Fibroblast of the conjunctiva (primary cell): ENCODE measurements around the gene RNF112.

Experiments used
- DNase-seq: peaks from one replicate; pipeline ENCODE4 v3.0.0-alpha.2; 2010; ENCODE audit warnings: low read depth

RNF112 gene

GRCh38 chr17:19374136-19374535, 36.9 kb upstream of the RNF112 start:
- DNase-seq: no peak

GRCh38 chr17:19375732-19376131, 35.3 kb upstream of the RNF112 start:
- DNase-seq: no peak

- DNase-seq: no peak
These were observed 34.2 kb upstream of the RNF112 start for GRCh38 chr17:19376811-19377210.

- DNase-seq: peak; percentile 99
These were observed 33.2 kb upstream of the RNF112 start for GRCh38 chr17:19377602-19378415.

GRCh38 chr17:19378416-19379360, 32.3 kb upstream of the RNF112 start, which contains the start of gene MAPK7:
Gene MAPK7, plus strand, starts transcription at chr17:19378498. Its CDS starts 403 bp downstream, at chr17:19378901.
- DNase-seq: no peak

- no peak for DNase-seq
These were observed 31.5 kb upstream of the RNF112 start for GRCh38 chr17:19379361-19380065.

- DNase-seq: no peak
These were observed 30.3 kb upstream of the RNF112 start for GRCh38 chr17:19380481-19381301.

- no peak for DNase-seq
These were observed 29.7 kb upstream of the RNF112 start for GRCh38 chr17:19381361-19381740.

GRCh38 chr17:19381741-19382444, 29.1 kb upstream of the RNF112 start:
- DNase-seq: no peak

GRCh38 chr17:19382531-19383444, 28.2 kb upstream of the RNF112 start:
- no peak for DNase-seq

- DNase-seq: no peak
These were observed 27.2 kb upstream of the RNF112 start for GRCh38 chr17:19383681-19384470.

- DNase-seq: peak; percentile 98
These were observed 26.2 kb upstream of the RNF112 start for GRCh38 chr17:19384723-19385391.

- no peak for DNase-seq
These were observed 25.5 kb upstream of the RNF112 start for GRCh38 chr17:19385521-19385983.

- peak; percentile 83 for DNase-seq
These were observed 24.7 kb upstream of the RNF112 start for GRCh38 chr17:19386051-19386929.

GRCh38 chr17:19386974-19387920, 23.8 kb upstream of the RNF112 start, which contains the start of gene MFAP4:
Gene MFAP4, minus strand, starts transcription at chr17:19387190. Its CDS starts 35 bp downstream, at chr17:19387155.
- DNase-seq: peak; percentile 96
